ENCODE results near the gene TDRD10.

TDRD10 gene

GRCh38 chr1:154593390-154593789 is 91.4 kb downstream of the TDRD10 start:
- DNase-seq (ENCODE audit: low read depth) = no peak
- no peak overlapping the region for H3K4me3 ChIP-seq (ENCODE audit: low read depth, low read length)

GRCh38 chr1:154594811-154595210 is 92.8 kb downstream of the TDRD10 start:
- no peak overlapping the region for H3K4me3 ChIP-seq (ENCODE audit: low read depth, low read length)
- no peak for DNase-seq (ENCODE audit: low read depth)

GRCh38 chr1:154595621-154596020 is 93.6 kb downstream of the TDRD10 start:
- no peak overlapping the region for H3K4me3 ChIP-seq (ENCODE audit: low read depth, low read length)
- no peak for DNase-seq (ENCODE audit: low read depth)

Data from skeletal muscle cell (primary cell).